ENCODE measurements around the gene EXOG.

GRCh38 chr3:38561746-38562466, 65.8 kb downstream of the EXOG start:
- TF ChIP-seq POLR2A (IDR thresholded peaks at IDR 0.05): no peak
- no peak for TF ChIP-seq CTCF (IDR thresholded peaks at IDR 0.05)
